ENCODE measurements around the gene ATG4B.

Gene ATG4B

GRCh38 chr2:241637018-241637794, at the start of gene ATG4B, which contains the start of gene THAP4:
Gene ATG4B, plus strand, starts transcription at chr2:241637693. Its CDS starts 22 bp downstream, at chr2:241637715.
Gene THAP4, minus strand, starts transcription at chr2:241637158. Its CDS starts 141 bp downstream, at chr2:241637017.
- in situ Hi-C loops (cut with HindIII; ENCODE audit: low sequenced_read_pairs) = no loop called here

- in situ Hi-C loops (cut with HindIII; ENCODE audit: low sequenced_read_pairs) = loop anchor here (25.0 kb wide), 1 partner anchor 103 kb away; no protein-coding TSS in a partner anchor
These were observed 47.6 kb upstream of the ATG4B start for GRCh38 chr2:241589863-241590262.

GRCh38 chr2:241590496-241591455, 46.7 kb upstream of the ATG4B start:
- in situ Hi-C loops (cut with HindIII; ENCODE audit: low sequenced_read_pairs) = loop anchor here (25.0 kb wide), 1 partner anchor 103 kb away; no protein-coding TSS in a partner anchor

DNA sequence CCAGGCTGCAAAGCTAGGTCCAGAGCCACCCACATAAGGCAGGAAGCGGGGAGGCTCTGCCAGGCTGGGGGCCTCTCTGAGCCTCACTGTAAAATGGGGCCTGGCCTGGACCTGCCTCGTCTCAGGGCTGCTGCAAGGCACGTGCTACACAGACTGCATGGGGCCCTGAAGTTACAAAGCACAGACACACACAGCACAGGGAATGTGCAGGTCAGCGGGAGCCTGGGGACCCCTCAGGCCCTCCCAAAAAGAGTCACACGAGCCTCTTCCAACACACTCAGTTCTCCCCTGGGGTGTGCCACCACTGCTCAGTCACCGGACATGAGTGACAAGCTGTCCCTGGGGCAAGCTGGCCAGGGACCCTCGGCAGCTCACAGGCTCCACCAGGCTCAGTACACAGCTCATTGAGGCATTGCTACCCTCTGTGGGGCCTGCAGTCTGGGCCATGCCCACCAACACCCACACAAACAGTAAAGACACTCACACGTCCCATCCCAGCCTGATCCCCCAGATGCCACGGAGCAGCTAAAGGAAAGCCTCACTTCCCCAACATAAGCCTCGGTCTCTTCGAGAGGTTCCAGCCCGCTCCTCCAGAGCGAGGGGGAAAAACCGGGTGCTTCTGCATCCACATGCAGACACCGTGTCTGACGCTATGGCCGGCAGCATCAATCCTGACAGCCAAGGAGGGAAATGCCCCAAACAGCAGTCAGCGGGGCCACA, 45.2 kb upstream of the ATG4B start:
- in situ Hi-C loops (cut with HindIII; ENCODE audit: low sequenced_read_pairs) = loop anchor here (25.0 kb wide), 1 partner anchor 105 kb away; no protein-coding TSS in a partner anchor

- in situ Hi-C loops (cut with HindIII; ENCODE audit: low sequenced_read_pairs) = loop anchor here (25.0 kb wide), 1 partner anchor 106 kb away; no protein-coding TSS in a partner anchor
These were observed 44.2 kb upstream of the ATG4B start for GRCh38 chr2:241593271-241593670.

- in situ Hi-C loops (cut with HindIII; ENCODE audit: low sequenced_read_pairs) = loop anchor here (25.0 kb wide), 1 partner anchor 108 kb away; no protein-coding TSS in a partner anchor
These were observed 41.8 kb upstream of the ATG4B start for GRCh38 chr2:241595600-241596140.

- in situ Hi-C loops (cut with HindIII; ENCODE audit: low sequenced_read_pairs) = loop anchor here (25.0 kb wide), 1 partner anchor 110 kb away; no protein-coding TSS in a partner anchor
These were observed 39.9 kb upstream of the ATG4B start for GRCh38 chr2:241597561-241597960.

GRCh38 chr2:241598061-241598460, 39.4 kb upstream of the ATG4B start:
- in situ Hi-C loops (cut with HindIII; ENCODE audit: low sequenced_read_pairs) = loop anchor here (25.0 kb wide), 1 partner anchor 111 kb away; no protein-coding TSS in a partner anchor

GRCh38 chr2:241598487-241598886, 39.0 kb upstream of the ATG4B start:
- in situ Hi-C loops (cut with HindIII; ENCODE audit: low sequenced_read_pairs) = loop anchor here (25.0 kb wide), 1 partner anchor 111 kb away; no protein-coding TSS in a partner anchor

- in situ Hi-C loops (cut with HindIII; ENCODE audit: low sequenced_read_pairs) = loop anchor here (25.0 kb wide), 1 partner anchor 112 kb away; no protein-coding TSS in a partner anchor
These were observed 37.9 kb upstream of the ATG4B start for GRCh38 chr2:241599615-241600014.

DNA sequence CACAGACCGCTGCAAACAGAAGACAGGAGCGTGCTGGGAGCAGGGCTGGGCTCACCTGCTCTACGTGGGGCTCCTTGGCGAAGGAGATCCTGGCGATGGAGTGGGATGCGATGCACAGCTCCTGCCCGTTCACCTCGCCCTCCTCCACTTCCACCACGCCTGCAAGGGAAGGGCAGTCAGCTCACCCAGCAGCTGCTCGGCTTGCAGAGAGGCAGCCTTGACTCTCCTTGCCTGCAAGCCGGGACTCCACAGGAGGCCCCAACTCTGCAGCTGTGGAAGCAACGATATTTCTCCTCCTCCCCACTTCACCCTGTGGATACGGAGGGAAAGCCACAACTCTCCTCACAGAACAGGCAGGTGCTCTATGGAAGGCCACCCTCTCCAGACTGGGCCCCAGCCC, 35.7 kb upstream of the ATG4B start:
- in situ Hi-C loops (cut with HindIII; ENCODE audit: low sequenced_read_pairs) = no loop called here

GRCh38 chr2:241602720-241603119, 34.8 kb upstream of the ATG4B start:
- in situ Hi-C loops (cut with HindIII; ENCODE audit: low sequenced_read_pairs) = no loop called here

- in situ Hi-C loops (cut with HindIII; ENCODE audit: low sequenced_read_pairs) = no loop called here
These were observed 33.8 kb upstream of the ATG4B start for GRCh38 chr2:241603686-241604085.

DNA sequence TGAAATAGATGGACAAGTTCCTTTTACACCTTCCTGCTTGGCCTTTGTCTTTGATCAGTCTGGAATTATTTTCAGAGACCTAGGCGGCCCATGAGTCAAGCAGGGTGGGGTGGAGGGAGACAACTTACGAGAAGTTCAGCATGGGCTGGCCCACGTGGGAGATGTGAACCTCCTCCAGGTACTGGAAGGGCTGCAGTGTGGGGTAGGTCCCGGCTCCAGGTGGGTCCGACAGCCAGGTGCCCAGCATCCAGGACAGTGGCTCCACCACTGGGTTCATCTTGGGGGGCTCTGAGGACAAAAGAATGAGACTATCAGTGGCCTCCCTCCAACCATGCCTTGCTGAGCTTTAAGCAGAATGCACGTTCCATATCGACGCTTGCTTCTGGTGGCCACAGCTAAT, 31.3 kb upstream of the ATG4B start:
- in situ Hi-C loops (cut with HindIII; ENCODE audit: low sequenced_read_pairs) = no loop called here

GRCh38 chr2:241607162-241607885, 30.2 kb upstream of the ATG4B start:
- in situ Hi-C loops (cut with HindIII; ENCODE audit: low sequenced_read_pairs) = no loop called here

DNA sequence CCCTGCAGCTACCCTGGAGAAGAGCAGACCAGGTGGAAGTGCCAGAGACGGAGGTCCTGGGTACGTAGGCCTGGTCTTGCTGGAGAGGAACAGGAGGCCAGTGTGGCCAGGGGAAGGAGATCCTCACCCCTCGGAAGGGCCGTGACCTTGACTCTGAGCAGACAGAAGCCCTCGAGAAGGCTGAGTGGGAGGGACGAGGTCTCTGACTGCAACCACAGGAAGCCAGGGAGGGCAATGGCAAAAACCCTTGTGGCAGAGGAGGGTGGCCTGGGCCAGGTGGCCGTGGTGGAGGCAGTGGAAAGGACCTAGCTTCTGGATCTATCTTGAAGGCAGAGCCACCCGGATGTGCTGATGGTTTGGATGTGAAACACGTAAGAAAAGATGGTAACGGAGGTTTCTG, 28.6 kb upstream of the ATG4B start:
- in situ Hi-C loops (cut with HindIII; ENCODE audit: low sequenced_read_pairs) = no loop called here

DNA sequence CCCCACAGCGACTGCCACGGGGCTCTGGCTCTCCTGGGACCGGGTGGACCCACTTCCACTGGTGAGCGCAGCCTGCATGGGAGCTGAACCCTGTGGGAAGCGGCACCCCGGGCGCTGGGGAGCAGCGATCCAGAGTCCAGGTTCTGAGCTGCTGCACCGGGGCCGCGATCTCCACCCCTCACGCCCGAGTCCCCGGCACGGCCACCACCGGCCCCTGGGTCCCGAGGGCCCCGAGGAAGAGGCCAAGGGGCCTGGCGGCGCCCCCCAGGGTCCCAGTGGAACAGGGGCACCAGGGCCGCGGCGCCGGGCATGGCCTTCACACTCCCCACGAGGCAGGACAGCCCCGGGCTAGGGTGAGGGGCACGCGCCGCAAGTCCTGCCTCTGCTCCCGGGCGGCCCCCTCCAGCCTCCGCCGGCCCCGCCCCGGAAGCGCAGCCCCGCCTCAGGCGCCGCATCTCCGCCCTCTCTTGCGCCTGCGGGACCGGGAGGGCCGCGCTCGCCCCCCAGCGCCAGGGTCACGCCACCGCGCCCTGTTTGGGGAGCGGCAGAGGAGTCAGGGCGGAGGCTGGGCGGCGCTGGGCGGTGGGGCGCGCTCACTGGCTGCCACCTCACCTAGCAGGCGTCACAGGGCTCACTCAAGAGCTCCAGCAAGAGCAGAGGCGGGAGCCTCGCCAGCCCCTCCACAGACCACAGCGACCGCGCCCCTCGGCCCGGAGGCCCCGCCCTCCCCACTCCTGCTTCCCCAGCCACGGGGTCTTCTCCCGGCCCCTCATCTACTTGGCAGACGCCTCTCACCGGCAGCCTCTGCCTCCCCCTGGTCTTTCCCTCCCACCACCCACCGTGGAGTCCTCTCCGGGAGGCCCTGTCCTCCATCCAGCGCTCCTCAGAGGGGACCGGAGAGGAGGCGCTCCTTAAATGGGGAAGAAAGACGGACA, 27.4 kb upstream of the ATG4B start:
- in situ Hi-C loops (cut with HindIII; ENCODE audit: low sequenced_read_pairs) = no loop called here

GRCh38 chr2:241611062-241611461, 26.4 kb upstream of the ATG4B start:
- in situ Hi-C loops (cut with HindIII; ENCODE audit: low sequenced_read_pairs) = no loop called here

Data from DLD1 (cell line).